ENCODE results near the gene SPACA6.

GRCh38 chr19:51754109-51754508 lies 61.0 kb downstream of the SPACA6 start:
- TF ChIP-seq CTCF (IDR thresholded peaks at IDR 0.05): no peak
- no peak for TF ChIP-seq POLR2A (IDR thresholded peaks at IDR 0.05)

Measured in heart left ventricle (tissue), 13 donors.